Stimulated activated CD4-positive, alpha-beta T cell treated with anti-CD3 and anti-CD28 coated beads, Interleukin-1b, Interleukin-23, amount 100 ng/mL, for 24 hours (primary cell): Measurements from ENCODE around the gene COPE.

ENCODE experiments used
- DNase-seq, 4 experiments: peaks; one replicate each; pipeline ENCODE4 v3.0.0-alpha.2; 2020; ENCODE audit warnings: low read depth in 4 of 4, low spot score in 1 of 4

COPE gene

GRCh38 chr19:18895038-18895823, 24.0 kb downstream of the COPE start:
- DNase-seq, result no peak

- DNase-seq, result no peak
Observed at GRCh38 chr19:18894254-18895037, 24.7 kb downstream of the COPE start.

- DNase-seq, result no peak
Observed at GRCh38 chr19:18893587-18894253, 25.5 kb downstream of the COPE start.

GRCh38 chr19:18889949-18890745, 29.0 kb downstream of the COPE start:
- DNase-seq, result no peak

GRCh38 chr19:18886972-18887371, 32.2 kb downstream of the COPE start:
- DNase-seq, result no peak

- DNase-seq, result no peak
Observed at GRCh38 chr19:18883526-18884304, 35.5 kb downstream of the COPE start.

- no peak for DNase-seq
Observed at GRCh38 chr19:18881491-18881890, 37.7 kb downstream of the COPE start.

GRCh38 chr19:18879579-18880373, 39.4 kb downstream of the COPE start:
- DNase-seq, result no peak

GRCh38 chr19:18878858-18879578, 40.2 kb downstream of the COPE start:
- no peak for DNase-seq

- DNase-seq, result no peak
Observed at GRCh38 chr19:18878058-18878797, 41.0 kb downstream of the COPE start.

- DNase-seq, result no peak
Observed at GRCh38 chr19:18876865-18877264, 42.3 kb downstream of the COPE start.

GRCh38 chr19:18875726-18876125, 43.5 kb downstream of the COPE start:
- DNase-seq, result no peak

- no peak for DNase-seq
Observed at GRCh38 chr19:18871543-18871942, 47.6 kb downstream of the COPE start.

- DNase-seq, result no peak
Observed at GRCh38 chr19:18870531-18871172, 48.5 kb downstream of the COPE start.

- DNase-seq, result no peak
Observed at GRCh38 chr19:18869781-18870530, 49.2 kb downstream of the COPE start.

GRCh38 chr19:18869023-18869618, 50.1 kb downstream of the COPE start:
- DNase-seq, result no peak
